Head of caudate nucleus (tissue), 42 donors: ENCODE data around the gene TMEM53.
A peak's percentile ranks its signal among the peaks of the same experiment; 100 is the strongest.

Experiments used
- DNase-seq, 42 donors: peaks; one replicate each; pipeline versions ENCODE4 v3.0.0 to v3.0.0-alpha.2; 2020 to 2021; ENCODE audit warnings: mixed read lengths in 7 of 42
- intact Hi-C: fragments of 100-400 bp; cut with DNase I; formaldehyde crosslinking; loops from one replicate; pipeline ENCODE4 v1.15.0; 2022

The TMEM53 gene

GRCh38 chr1:44652445-44653106, 21.7 kb downstream of the TMEM53 start:
- DNase-seq, result peak; percentile 67 to 97 (median 91)
- intact Hi-C loops, result loop anchor here (5.0 kb wide), 2 partner anchors 35 to 245 kb away; partner anchors contain the start of gene RNF220

GRCh38 chr1:44651069-44651468, 23.2 kb downstream of the TMEM53 start:
- intact Hi-C loops, result loop anchor here (5.0 kb wide), 2 partner anchors 34 to 244 kb away; partner anchors contain the start of gene RNF220
- no peak for DNase-seq

- DNase-seq, result peak in 8 of 42 donors; percentile 36 to 73 (median 58)
- intact Hi-C loops, result loop anchor here (5.0 kb wide), 2 partner anchors 33 to 243 kb away; partner anchors contain the start of gene RNF220
These were observed 24.0 kb downstream of the TMEM53 start for GRCh38 chr1:44650159-44650831.

- intact Hi-C loops, result loop anchor here (5.0 to 10.0 kb wide), 3 partner anchors 32 to 242 kb away; partner anchors contain the start of gene RNF220
- no peak for DNase-seq
These were observed 24.5 kb downstream of the TMEM53 start for GRCh38 chr1:44649788-44650158.

- DNase-seq, result no peak
These were observed 25.6 kb downstream of the TMEM53 start for GRCh38 chr1:44648529-44649250.

GRCh38 chr1:44647896-44648295, 26.4 kb downstream of the TMEM53 start:
- intact Hi-C loops, result loop anchor here (10.0 kb wide), 1 partner anchor 143 kb away; no protein-coding TSS in a partner anchor
- DNase-seq, result no peak

More at GRCh38 chr1:44648529-44649250, 25.6 kb downstream of the TMEM53 start:
- intact Hi-C loops, result loop anchor here (10.0 kb wide), 1 partner anchor 144 kb away; no protein-coding TSS in a partner anchor

GRCh38 chr1:44646261-44647110, 27.8 kb downstream of the TMEM53 start:
- intact Hi-C loops, result loop anchor here (10.0 kb wide), 1 partner anchor 142 kb away; no protein-coding TSS in a partner anchor
- DNase-seq, result no peak

GRCh38 chr1:44645476-44646244, 28.6 kb downstream of the TMEM53 start:
- intact Hi-C loops, result loop anchor here (10.0 kb wide), 1 partner anchor 141 kb away; no protein-coding TSS in a partner anchor

GRCh38 chr1:44644806-44645205, 29.5 kb downstream of the TMEM53 start:
- intact Hi-C loops, result loop anchor here (5.0 to 10.0 kb wide), 2 partner anchors 140 to 428 kb away; no protein-coding TSS in a partner anchor
- DNase-seq, result peak in 1 of 42 donors; percentile 66

More at GRCh38 chr1:44645476-44646244, 28.6 kb downstream of the TMEM53 start:
- peak; percentile 77 to 96 (median 91) for DNase-seq

GRCh38 chr1:44643721-44644334, 30.5 kb downstream of the TMEM53 start:
- intact Hi-C loops, result loop anchor here (5.0 to 10.0 kb wide), 2 partner anchors 139 to 427 kb away; no protein-coding TSS in a partner anchor
- no peak for DNase-seq

- no peak for DNase-seq
- intact Hi-C loops, result loop anchor here (5.0 to 10.0 kb wide), 2 partner anchors 138 to 426 kb away; no protein-coding TSS in a partner anchor
These were observed 31.4 kb downstream of the TMEM53 start for GRCh38 chr1:44642925-44643324.

GRCh38 chr1:44642255-44642654, 32.0 kb downstream of the TMEM53 start:
- DNase-seq, result peak in 18 of 42 donors; percentile 40 to 83 (median 58)
- intact Hi-C loops, result loop anchor here (5.0 to 10.0 kb wide), 2 partner anchors 137 to 425 kb away; no protein-coding TSS in a partner anchor

- intact Hi-C loops, result loop anchor here (5.0 to 10.0 kb wide), 2 partner anchors 137 to 424 kb away; no protein-coding TSS in a partner anchor
- peak in 1 of 42 donors; percentile 55 for DNase-seq
These were observed 32.9 kb downstream of the TMEM53 start for GRCh38 chr1:44641126-44642102.

GRCh38 chr1:44640200-44640853, 34.0 kb downstream of the TMEM53 start:
- intact Hi-C loops, result loop anchor here (5.0 to 10.0 kb wide), 2 partner anchors 136 to 423 kb away; no protein-coding TSS in a partner anchor

More at GRCh38 chr1:44640200-44640853, 34.0 kb downstream of the TMEM53 start:
- DNase-seq, result peak in 22 of 42 donors; percentile 38 to 83 (median 59)
